ENCODE results near the gene GC. TPM values are rescaled to one million over a fixed set of nuclear protein-coding genes. Genes with fewer than 3 reads are reported as not detected.

The GC gene
- total RNA-seq (not detected), total RNA-seq (0 to 0.20 (median 0) reads per million in 172 experiments)
- polyA plus RNA-seq (2013, experiment 1 of 2): not detected
- not detected for polyA plus RNA-seq (2013, experiment 2 of 2)

- Mint-ChIP-seq H3K27me3 (no peaks in the 10 kb centered on the region), H3K4me3 (no peak within 1 kb of the TSS), H3K36me3 (ENCODE audit: low read depth) (no peaks in the 10 kb centered on the region), H3K9me3 (no peaks in the 10 kb centered on the region), H3K27ac (no peak within 1 kb of the TSS), H3K4me1 (ENCODE audit: low read depth) (no peaks in the 10 kb centered on the region)
- TF ChIP-seq CTCF (IDR thresholded peaks at IDR 0.05): no peak
- H3K36me3 ChIP-seq (ENCODE audit: insufficient read depth, low read length): no peaks in the 10 kb centered on the region
- H3K4me1 ChIP-seq (ENCODE audit: insufficient read depth, low read length): no peaks in the 10 kb centered on the region
- ChIA-PET POLR2A (no interaction called here), CTCF (no interaction called here)
- no peak within 1 kb of the TSS for H3K27ac ChIP-seq (ENCODE audit: low read depth in 1 of 2, low read length in 2 of 2)
- DNase-seq (no peak), ATAC-seq (ENCODE audit: poor library complexity) (no peak)
- intact Hi-C loops (cut with DNase I, micrococcal nuclease): no loop called here
- no peaks in the 10 kb centered on the region for H3K27me3 ChIP-seq (ENCODE audit: control insufficient read depth in 1 of 2, insufficient read depth in 2 of 2, low read length in 2 of 2)
- H3K4me3 ChIP-seq (ENCODE audit: low read length): no peak within 1 kb of the TSS
- H3K9me3 ChIP-seq (ENCODE audit: control insufficient read depth in 1 of 2, insufficient read depth in 1 of 2, low read length in 2 of 2): no peaks in the 10 kb centered on the region
Observed at GRCh38 chr4:71783972-71784371, at the start of gene GC. Gene GC (minus strand): TSS chr4:71784079. CDS start chr4:71784018, 61 bp downstream.

- Histone ChIP-seq H3K4me3 (ENCODE audit: low read length) (no peak overlapping the region), H3K27ac (ENCODE audit: low read depth in 1 of 2, low read length in 2 of 2) (no peak overlapping the region), H3K9me3 (ENCODE audit: control insufficient read depth in 1 of 2, insufficient read depth in 1 of 2, low read length in 2 of 2) (no peaks in the 10 kb centered on the region), H3K36me3 (ENCODE audit: insufficient read depth, low read length) (no peaks in the 10 kb centered on the region), H3K27me3 (ENCODE audit: control insufficient read depth in 1 of 2, insufficient read depth in 2 of 2, low read length in 2 of 2) (no peaks in the 10 kb centered on the region), H3K4me1 (ENCODE audit: insufficient read depth, low read length) (no peaks in the 10 kb centered on the region)
- ChIA-PET CTCF (no interaction called here), POLR2A (no interaction called here)
- Mint-ChIP-seq H3K9me3 (no peaks in the 10 kb centered on the region), H3K27ac (no peak overlapping the region), H3K36me3 (ENCODE audit: low read depth) (no peaks in the 10 kb centered on the region), H3K4me3 (no peak overlapping the region), H3K4me1 (ENCODE audit: low read depth) (no peaks in the 10 kb centered on the region), H3K27me3 (no peaks in the 10 kb centered on the region)
- ATAC-seq (ENCODE audit: poor library complexity) (no peak), DNase-seq (no peak)
- no peak for TF ChIP-seq CTCF (IDR thresholded peaks at IDR 0.05)
- intact Hi-C loops (cut with DNase I, micrococcal nuclease): no loop called here
Observed at GRCh38 chr4:71833232-71833900, 49.5 kb upstream of the GC start.

- Mint-ChIP-seq H3K9me3 (no peaks in the 10 kb centered on the region), H3K4me3 (no peak overlapping the region), H3K36me3 (ENCODE audit: low read depth) (no peaks in the 10 kb centered on the region), H3K4me1 (ENCODE audit: low read depth) (no peaks in the 10 kb centered on the region), H3K27ac (no peak overlapping the region), H3K27me3 (no peaks in the 10 kb centered on the region)
- POLR2A ChIA-PET: no interaction called here
- intact Hi-C loops (cut with DNase I, micrococcal nuclease): no loop called here
- DNase-seq (no peak), ATAC-seq (ENCODE audit: poor library complexity) (no peak)
- H3K4me3 ChIP-seq (ENCODE audit: low read length): no peak overlapping the region
- no peak overlapping the region for H3K27ac ChIP-seq (ENCODE audit: low read depth in 1 of 2, low read length in 2 of 2)
- CTCF ChIA-PET: no interaction called here
- H3K27me3 ChIP-seq (ENCODE audit: control insufficient read depth in 1 of 2, insufficient read depth in 2 of 2, low read length in 2 of 2): no peaks in the 10 kb centered on the region
- no peak for TF ChIP-seq CTCF (IDR thresholded peaks at IDR 0.05)
- H3K36me3 ChIP-seq (ENCODE audit: insufficient read depth, low read length): no peaks in the 10 kb centered on the region
- H3K4me1 ChIP-seq (ENCODE audit: insufficient read depth, low read length): no peaks in the 10 kb centered on the region
- H3K9me3 ChIP-seq (ENCODE audit: control insufficient read depth in 1 of 2, insufficient read depth in 1 of 2, low read length in 2 of 2): no peaks in the 10 kb centered on the region
Observed at GRCh38 chr4:71832049-71832448, 48.2 kb upstream of the GC start.

Measured in CD4-positive, alpha-beta T cell (primary cell).